Endothelial cell of umbilical vein (primary cell): ENCODE measurements around the gene C14orf93. TPM values are rescaled to one million over a fixed set of nuclear protein-coding genes. Genes with fewer than 3 reads are reported as not detected.

ENCODE experiments used
- BruUV-seq: library from RNA; stranded (reverse); fragments of 400-500 nt; replicated peaks from 2 replicates; lab custom pipeline; 2021; lab: Mats Ljungman, UMichigan
- CTCF ChIA-PET: fragments of 300-600, 350-600 bp; sonication (Branson Sonifier 250); formaldehyde crosslinking; loops from one replicate; lab custom pipeline; 2021; ENCODE audit warnings: antibody characterized with exemption, inconsistent platforms; lab: Charles Lee
- POLR2A ChIA-PET: fragments of 300-600, 350-600 bp; sonication (Branson Sonifier 250); formaldehyde crosslinking; loops from one replicate; lab custom pipeline; 2021; ENCODE audit warnings: antibody characterized with exemption, inconsistent platforms; lab: Charles Lee
- DNase-seq: peaks from one replicate; pipeline ENCODE4 v3.0.0-alpha.2; 2011; ENCODE audit warnings: low read depth, low spot score
- FAIRE-seq: peaks from 2 replicates; lab custom pipeline; 2011; peaks lifted over from hg19 to GRCh38; lab: Jason Lieb, UNC
- H2AFZ ChIP-seq: 2 replicates; pipeline ENCODE4 v1.6.0; 2012; ENCODE audit warnings: low read depth, low read length, control low read depth, inconsistent platforms
- H3K27ac ChIP-seq: 2 replicates; pipeline ENCODE4 v1.5.1; 2011; ENCODE audit warnings: low read depth, mild to moderate bottlenecking, control low read depth, low read length, moderate library complexity; ENCODE audit not compliant: insufficient read depth
- H3K27me3 ChIP-seq, 2 experiments: 2 replicates each; pipeline versions ENCODE4 v1.6.0 to v1.6.1; 2011; ENCODE audit warnings: low read length in 2 of 2, mixed read lengths in 1 of 2; ENCODE audit not compliant: control insufficient read depth in 2 of 2, insufficient read depth in 2 of 2
- H3K36me3 ChIP-seq, 2 experiments: 2 replicates in 1 of 2; 3 replicates in 1 of 2; pipeline ENCODE4 v1.5.1; 2011; ENCODE audit warnings: low read length in 2 of 2, mild to moderate bottlenecking in 1 of 2, moderate library complexity in 1 of 2; ENCODE audit not compliant: control insufficient read depth in 2 of 2, insufficient read depth in 2 of 2; ENCODE audit errors: extremely low read depth in 1 of 2
- H3K4me1 ChIP-seq: 3 replicates; pipeline ENCODE4 v1.5.1; 2011; ENCODE audit warnings: mild to moderate bottlenecking, low read length; ENCODE audit not compliant: control insufficient read depth, insufficient read depth; ENCODE audit errors: extremely low read depth
- H3K4me2 ChIP-seq: 2 replicates; pipeline ENCODE4 v1.6.1; 2011; ENCODE audit warnings: low read length, control low read depth, mixed read lengths; ENCODE audit not compliant: insufficient read depth
- H3K4me3 ChIP-seq, 3 experiments: fragments of 200-600 bp in 1 of 3; sonication (generic), shearing (Covaris generic) in 1 of 3; replicated peaks in 1 of 3; 2 replicates each; pipeline ENCODE4 v1.5.1; 2011 to 2016; ENCODE audit warnings: control low read depth in 3 of 3, low read length in 3 of 3, mild to moderate bottlenecking in 2 of 3, inconsistent platforms in 1 of 3, low read depth in 1 of 3, moderate library complexity in 1 of 3; ENCODE audit not compliant: insufficient read depth in 1 of 3
- H3K79me2 ChIP-seq: 2 replicates; pipeline ENCODE4 v1.6.0; 2012; ENCODE audit warnings: low read length, inconsistent platforms; ENCODE audit not compliant: control insufficient read depth, insufficient read depth
- H3K9ac ChIP-seq: replicated peaks from 2 replicates; pipeline ENCODE3; 2011; ENCODE audit warnings: low read length, control low read depth; ENCODE audit not compliant: insufficient read depth; ENCODE audit errors: extremely low read depth
- H3K9me1 ChIP-seq: replicated peaks from 3 replicates; pipeline ENCODE4 v1.6.0; 2011; ENCODE audit warnings: mild to moderate bottlenecking, low read length; ENCODE audit not compliant: control insufficient read depth, insufficient read depth; ENCODE audit errors: extremely low read depth
- H3K9me3 ChIP-seq: replicated peaks from 2 replicates; pipeline ENCODE4 v1.5.1; 2012; ENCODE audit warnings: low read length, inconsistent platforms; ENCODE audit not compliant: control insufficient read depth, insufficient read depth
- H4K20me1 ChIP-seq: replicated peaks from 2 replicates; pipeline ENCODE3; 2011; ENCODE audit warnings: mild to moderate bottlenecking, low read length; ENCODE audit not compliant: control insufficient read depth, insufficient read depth; ENCODE audit errors: extremely low read depth
- CTCF ChIP-seq, 2 donors: IDR thresholded peaks; 1 replicate in 1 of 2; 2 replicates in 1 of 2; pipeline ENCODE4 v1.5.1; 2011; ENCODE audit warnings: low read length in 2 of 2, mild to moderate bottlenecking in 2 of 2, moderate library complexity in 2 of 2, control low read depth in 1 of 2, inconsistent platforms in 1 of 2, low read depth in 1 of 2; ENCODE audit not compliant: insufficient read depth in 1 of 2; ENCODE audit errors: extremely low read depth in 1 of 2
- EZH2 ChIP-seq: IDR thresholded peaks from 2 replicates; pipeline ENCODE4 v1.6.1; 2012; ENCODE audit warnings: borderline replicate concordance, low read depth, mild to moderate bottlenecking, moderate library complexity, low read length, inconsistent platforms; ENCODE audit not compliant: severe bottlenecking
- dilution Hi-C: fragments of 300-500 bp; cut with MboI; formaldehyde crosslinking; loops from one replicate; pipeline ENCODE4 v1.15.0; 2019; ENCODE audit warnings: low sequenced_read_pairs; ENCODE audit not compliant: extremely low pct_ligation_motif_present
- intact Hi-C: fragments of 100-400 bp; cut with micrococcal nuclease; formaldehyde crosslinking; loops from one replicate; pipeline ENCODE4 v1.10.0; 2022
- polyA plus RNA-seq, 4 experiments: library from polyadenylated mRNA; depleted of rRNA in 3 of 4; stranded (reverse) in 3 of 4; unstranded in 1 of 4; fragments of >200 nt; gene quantifications; 2 replicates each; pipeline versions ENCODE4 v1.2.1 to v1.2.3, GENCODE V29; 2011 to 2012; ENCODE audit warnings: missing spikeins in 1 of 4
- total RNA-seq: library from RNA; stranded (reverse); gene quantifications from 2 replicates; pipeline ENCODE4 v1.2.3, GENCODE V29; 2021

Gene C14orf93
- total and polyA plus RNA-seq, 2 donors (not counting 3 experiments of a cell fraction or from before 2014, with no cell fraction given) = 7.1 to 9.2 TPM

- Histone ChIP-seq H3K9ac (no peak overlapping the region), H3K9me3 (no peaks in the 10 kb centered on the region), H3K4me3 (no peak overlapping the region), H3K36me3 (peaks cover 32 to 33% of the 10 kb centered on the region in 2 experiments), H3K4me1 (peaks cover 31% of the 10 kb centered on the region), H2AFZ (no peak overlapping the region), H3K27me3 (no peaks in the 10 kb centered on the region), H3K27ac (no peak overlapping the region), H3K4me2 (no peak overlapping the region), H3K9me1 (no peaks in the 10 kb centered on the region), H3K79me2 (peaks cover 9% of the 10 kb centered on the region), H4K20me1 (no peaks in the 10 kb centered on the region)
- FAIRE-seq = peak; percentile 88
- ChIA-PET POLR2A (interaction anchor here (0.6 to 1.7 kb wide), 2 partner anchors 9 to 85 kb away, joined by 8 to 10 read pairs; partner anchors contain the start of gene AJUBA), CTCF (interaction anchor here (0.6 to 8.7 kb wide), 27 partner anchors 9 to 417 kb away, joined by 3 to 125 read pairs (median 5); partner anchors contain the start of genes AJUBA, CDH24, HAUS4 and PRMT5)
- no peak for TF ChIP-seq EZH2
- peak; percentile 53 to 54 for TF ChIP-seq CTCF (IDR thresholded peaks at IDR 0.05; ENCODE audit: extremely low read depth in 1 of 2, insufficient read depth in 1 of 2, low read depth in 1 of 2, low read length in 2 of 2)
- no TSS peak for BruUV-seq
- dilution Hi-C loops (no loop called here), intact Hi-C loops (loop anchor here (1.0 kb wide), 2 partner anchors 10 to 85 kb away; no protein-coding TSS in a partner anchor)
- peak; percentile 72 for DNase-seq
Observed at GRCh38 chr14:22973217-22974032, 36.5 kb downstream of the C14orf93 start.
